ENCODE results near the gene HOOK2.

The HOOK2 gene

GRCh38 chr19:12783849-12784393 is 8.6 kb upstream of the HOOK2 start:
- in situ Hi-C loops (cut with MboI; ENCODE audit: low sequenced_read_pairs) = no loop called here

- in situ Hi-C loops (cut with MboI; ENCODE audit: low sequenced_read_pairs) = no loop called here
These were observed 8.0 kb upstream of the HOOK2 start for GRCh38 chr19:12783291-12783848.

- in situ Hi-C loops (cut with MboI; ENCODE audit: low sequenced_read_pairs) = no loop called here
These were observed 7.3 kb upstream of the HOOK2 start for GRCh38 chr19:12782424-12783290.

- in situ Hi-C loops (cut with MboI; ENCODE audit: low sequenced_read_pairs) = no loop called here
These were observed 6.7 kb upstream of the HOOK2 start for GRCh38 chr19:12782174-12782423.

- in situ Hi-C loops (cut with MboI; ENCODE audit: low sequenced_read_pairs) = no loop called here
These were observed 4.0 kb upstream of the HOOK2 start for GRCh38 chr19:12779162-12779993.

GRCh38 chr19:12778905-12779161 is 3.5 kb upstream of the HOOK2 start:
- in situ Hi-C loops (cut with MboI; ENCODE audit: low sequenced_read_pairs) = no loop called here

GRCh38 chr19:12778017-12778904 is 2.9 kb upstream of the HOOK2 start:
- in situ Hi-C loops (cut with MboI; ENCODE audit: low sequenced_read_pairs) = no loop called here

GRCh38 chr19:12777217-12778016 is 2.1 kb upstream of the HOOK2 start:
- in situ Hi-C loops (cut with MboI; ENCODE audit: low sequenced_read_pairs) = no loop called here

- in situ Hi-C loops (cut with MboI; ENCODE audit: low sequenced_read_pairs) = no loop called here
These were observed 1.8 kb downstream of the HOOK2 start for GRCh38 chr19:12773571-12773970.

- in situ Hi-C loops (cut with MboI; ENCODE audit: low sequenced_read_pairs) = no loop called here
These were observed 3.0 kb downstream of the HOOK2 start for GRCh38 chr19:12772323-12772722.

GRCh38 chr19:12770922-12771321 is 4.4 kb downstream of the HOOK2 start:
- in situ Hi-C loops (cut with MboI; ENCODE audit: low sequenced_read_pairs) = no loop called here

- in situ Hi-C loops (cut with MboI; ENCODE audit: low sequenced_read_pairs) = loop anchor here (10.0 kb wide), 1 partner anchor 75 kb away; no protein-coding TSS in a partner anchor
These were observed 5.7 kb downstream of the HOOK2 start for GRCh38 chr19:12769689-12770088.

- in situ Hi-C loops (cut with MboI; ENCODE audit: low sequenced_read_pairs) = loop anchor here (10.0 kb wide), 1 partner anchor 77 kb away; no protein-coding TSS in a partner anchor
These were observed 7.7 kb downstream of the HOOK2 start for GRCh38 chr19:12767666-12768065.

GRCh38 chr19:12767150-12767549 is 8.2 kb downstream of the HOOK2 start:
- in situ Hi-C loops (cut with MboI; ENCODE audit: low sequenced_read_pairs) = loop anchor here (10.0 kb wide), 1 partner anchor 78 kb away; no protein-coding TSS in a partner anchor

GRCh38 chr19:12766051-12766521 is 9.3 kb downstream of the HOOK2 start:
- in situ Hi-C loops (cut with MboI; ENCODE audit: low sequenced_read_pairs) = loop anchor here (10.0 kb wide), 1 partner anchor 79 kb away; no protein-coding TSS in a partner anchor

- in situ Hi-C loops (cut with MboI; ENCODE audit: low sequenced_read_pairs) = loop anchor here (5.0 to 10.0 kb wide), 2 partner anchors 33 to 80 kb away; no protein-coding TSS in a partner anchor
These were observed 10.7 kb downstream of the HOOK2 start for GRCh38 chr19:12764698-12765097.

- in situ Hi-C loops (cut with MboI; ENCODE audit: low sequenced_read_pairs) = loop anchor here (5.0 to 10.0 kb wide), 2 partner anchors 34 to 82 kb away; no protein-coding TSS in a partner anchor
These were observed 12.3 kb downstream of the HOOK2 start for GRCh38 chr19:12763100-12763499.

- in situ Hi-C loops (cut with MboI; ENCODE audit: low sequenced_read_pairs) = loop anchor here (5.0 to 10.0 kb wide), 2 partner anchors 38 to 85 kb away; no protein-coding TSS in a partner anchor
These were observed 15.7 kb downstream of the HOOK2 start for GRCh38 chr19:12759686-12760085.

- in situ Hi-C loops (cut with MboI; ENCODE audit: low sequenced_read_pairs) = no loop called here
These were observed 17.6 kb downstream of the HOOK2 start for GRCh38 chr19:12757544-12758274.

All from HL-60/S4 (cell line).